Measurements from ENCODE around the gene MRTFB.

GRCh38 chr16:14112539-14112856 is 41.4 kb downstream of the MRTFB start:
- TF ChIP-seq CTCF (conservative IDR thresholded peaks at IDR 0.05; ENCODE audit: low read depth in 2 of 2) (no peak), ZNF331 (CRISPR knock-in tag; IDR thresholded peaks at IDR 0.05; ENCODE audit: low read depth) (no peak), CREB1 (CRISPR knock-in tag; IDR thresholded peaks at IDR 0.05; ENCODE audit: low read depth) (no peak), REST (IDR thresholded peaks at IDR 0.05; ENCODE audit: unreplicated experiment) (no peak), EZH2phosphoT487 (IDR thresholded peaks at IDR 0.05; ENCODE audit: unreplicated experiment) (no peak), EZH2 (IDR thresholded peaks at IDR 0.05; ENCODE audit: low read depth, unreplicated experiment) (no peak), POLR2AphosphoS5 (IDR thresholded peaks at IDR 0.05; ENCODE audit: low read depth) (no peak), JUNB (IDR thresholded peaks at IDR 0.05; ENCODE audit: unreplicated experiment) (no peak), ETS1 (IDR thresholded peaks at IDR 0.05) (no peak)
